Liver (tissue), 2 donors: Measurements from ENCODE around the gene PDP2.

ENCODE experiments used
- CTCF ChIP-seq: fragments of 150-350 bp; IDR thresholded peaks from 2 replicates; pipeline ENCODE4 v1.5.1; 2017; ENCODE audit warnings: improper control_type of control experiment, low read depth, low read length; ENCODE audit not compliant: missing input control
- YY1 ChIP-seq: IDR thresholded peaks from 2 replicates; pipeline ENCODE4 v1.6.1; 2016; ENCODE audit warnings: antibody characterized with exemption, mild to moderate bottlenecking
- donor health status: healthy.

- TF ChIP-seq CTCF (no peak), YY1 (no peak)
Observed at GRCh38 chr16:66858740-66859396, 21.4 kb upstream of the PDP2 start.
